ENCODE results near the gene GLS2. TPM values are rescaled to one million over a fixed set of nuclear protein-coding genes. Genes with fewer than 3 reads are reported as not detected.

The GLS2 gene
- total and polyA plus RNA-seq, 10 of the 15 experiments (the other 5 are each of a cell fraction or from before 2014, with no cell fraction given): 0.64 to 6.4 (median 3.3) TPM

GRCh38 chr12:56462565-56462964, 25.4 kb downstream of the GLS2 start:
- no peak overlapping the region for H3K4me3 ChIP-seq
- in situ Hi-C loops (cut with MboI) (loop anchor here (5.0 kb wide), 1 partner anchor 340 kb away; no protein-coding TSS in a partner anchor), intact Hi-C loops (cut with micrococcal nuclease; ENCODE audit: unreplicated experiment) (loop anchor here (5.0 to 10.0 kb wide), 2 partner anchors 130 to 198 kb away; partner anchors contain the start of genes COQ10A and PAN2)
- no peaks in the 10 kb centered on the region for H3K79me2 ChIP-seq (ENCODE audit: control insufficient read depth, insufficient read depth, low read length)
- H3K9ac ChIP-seq (ENCODE audit: control insufficient read depth, insufficient read depth, low read length): no peak overlapping the region
- H3K4me2 ChIP-seq (ENCODE audit: control insufficient read depth, insufficient read depth): no peak overlapping the region
- ATAC-seq (no peak), DNase-seq (ENCODE audit: low read depth, low spot score) (no peak), FAIRE-seq (no peak)
- H3K27ac ChIP-seq (ENCODE audit: control insufficient read depth, insufficient read depth): no peak overlapping the region
- CTCF ChIA-PET: interaction anchor here (0.6 to 8.8 kb wide), 11 partner anchors 13 to 344 kb away, joined by 3 to 89 read pairs (median 15); partner anchors contain the start of genes CNPY2, SMARCC2, TIMELESS and ZC3H10
- H3K9me3 ChIP-seq (replicated peaks; ENCODE audit: control insufficient read depth, insufficient read depth, low read length): no peaks in the 10 kb centered on the region
- no peak overlapping the region for H2AFZ ChIP-seq (ENCODE audit: control insufficient read depth, low read depth, low read length)
- POLR2A ChIA-PET: interaction anchor here (0.6 to 4.9 kb wide), 7 partner anchors 14 to 240 kb away, joined by 3 to 63 read pairs (median 3); partner anchors contain the start of genes PAN2, STAT2 and TIMELESS
- peaks cover 10% of the 10 kb centered on the region for H3K4me1 ChIP-seq (ENCODE audit: control insufficient read depth, insufficient read depth, low read length)
- RAD21 ChIA-PET (ENCODE audit: unreplicated experiment): interaction anchor here (1.3 to 5.5 kb wide), 6 partner anchors 12 to 273 kb away, joined by 4 to 71 read pairs (median 20); partner anchors contain the start of genes CNPY2, SMARCC2, STAT2 and TIMELESS
- SMC1A ChIA-PET (ENCODE audit: uncharacterized antibody, unreplicated experiment): interaction anchor here (0.6 to 4.7 kb wide), 7 partner anchors 18 to 256 kb away, joined by 3 to 42 read pairs (median 8); partner anchors contain the start of genes ANKRD52, CNPY2 and STAT2
- no peaks in the 10 kb centered on the region for H4K20me1 ChIP-seq (ENCODE audit: control insufficient read depth, insufficient read depth)
- no peaks in the 10 kb centered on the region for H3K36me3 ChIP-seq (ENCODE audit: control insufficient read depth in 2 of 2, insufficient read depth in 2 of 2, low read length in 1 of 2)
- no TSS peak for BruUV-seq (replicated peaks)
- no peaks in the 10 kb centered on the region for H3K27me3 ChIP-seq (replicated peaks in 1 of 2; ENCODE audit: control insufficient read depth in 2 of 2, insufficient read depth in 2 of 2, low read length in 1 of 2)
- TF ChIP-seq STAT3 (IDR thresholded peaks at IDR 0.05; ENCODE audit: low read depth, low read length): no peak
- TF ChIP-seq, protein P1, sequence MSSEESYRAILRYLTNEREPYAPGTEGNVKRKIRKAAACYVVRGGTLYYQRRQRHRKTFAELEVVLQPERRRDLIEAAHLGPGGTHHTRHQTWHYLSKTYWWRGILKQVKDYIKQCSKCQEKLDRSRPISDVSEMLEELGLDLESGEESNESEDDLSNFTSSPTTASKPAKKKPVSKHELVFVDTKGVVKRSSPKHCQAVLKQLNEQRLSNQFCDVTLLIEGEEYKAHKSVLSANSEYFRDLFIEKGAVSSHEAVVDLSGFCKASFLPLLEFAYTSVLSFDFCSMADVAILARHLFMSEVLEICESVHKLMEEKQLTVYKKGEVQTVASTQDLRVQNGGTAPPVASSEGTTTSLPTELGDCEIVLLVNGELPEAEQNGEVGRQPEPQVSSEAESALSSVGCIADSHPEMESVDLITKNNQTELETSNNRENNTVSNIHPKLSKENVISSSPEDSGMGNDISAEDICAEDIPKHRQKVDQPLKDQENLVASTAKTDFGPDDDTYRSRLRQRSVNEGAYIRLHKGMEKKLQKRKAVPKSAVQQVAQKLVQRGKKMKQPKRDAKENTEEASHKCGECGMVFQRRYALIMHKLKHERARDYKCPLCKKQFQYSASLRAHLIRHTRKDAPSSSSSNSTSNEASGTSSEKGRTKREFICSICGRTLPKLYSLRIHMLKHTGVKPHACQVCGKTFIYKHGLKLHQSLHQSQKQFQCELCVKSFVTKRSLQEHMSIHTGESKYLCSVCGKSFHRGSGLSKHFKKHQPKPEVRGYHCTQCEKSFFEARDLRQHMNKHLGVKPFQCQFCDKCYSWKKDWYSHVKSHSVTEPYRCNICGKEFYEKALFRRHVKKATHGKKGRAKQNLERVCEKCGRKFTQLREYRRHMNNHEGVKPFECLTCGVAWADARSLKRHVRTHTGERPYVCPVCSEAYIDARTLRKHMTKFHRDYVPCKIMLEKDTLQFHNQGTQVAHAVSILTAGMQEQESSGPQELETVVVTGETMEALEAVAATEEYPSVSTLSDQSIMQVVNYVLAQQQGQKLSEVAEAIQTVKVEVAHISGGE (CRISPR knock-in tag; IDR thresholded peaks at IDR 0.05): no peak
- TF ChIP-seq RELB (IDR thresholded peaks at IDR 0.05; ENCODE audit: low read depth): no peak
- no peak for TF ChIP-seq CREB1 (IDR thresholded peaks at IDR 0.05; ENCODE audit: low read depth)
- no peak for TF ChIP-seq ZNF687 (IDR thresholded peaks at IDR 0.05)
- TF ChIP-seq FOXK2 (IDR thresholded peaks at IDR 0.05): no peak
- TF ChIP-seq TCF7 (IDR thresholded peaks at IDR 0.05; ENCODE audit: borderline replicate concordance): no peak
- no peak for TF ChIP-seq IKZF2 (IDR thresholded peaks at IDR 0.05)
- no peak for TF ChIP-seq SMAD1 (IDR thresholded peaks at IDR 0.05; ENCODE audit: low read depth, partially characterized antibody)
- no peak for TF ChIP-seq ZBTB40 (IDR thresholded peaks at IDR 0.05; ENCODE audit: borderline replicate concordance)
- no peak for TF ChIP-seq DPF2 (IDR thresholded peaks at IDR 0.05)

Data from GM12878 (cell line).